Neural crest cell (in vitro differentiated cells): ENCODE measurements around the gene CASP10. TPM values are rescaled to one million over a fixed set of nuclear protein-coding genes. Genes with fewer than 3 reads are reported as not detected.

Experiments used
- DNase-seq: peaks from one replicate; pipeline ENCODE4 v3.0.0; 2021; ENCODE audit warnings: low read depth, mixed read lengths, low spot score
- H3K27ac Mint-ChIP-seq: one replicate; pipeline ENCODE4 v1.8.0; 2021; ENCODE audit warnings: mild to moderate bottlenecking, mixed read lengths; ENCODE audit not compliant: unreplicated experiment
- H3K27me3 Mint-ChIP-seq: 2 replicates; pipeline ENCODE4 v1.8.0; 2021; ENCODE audit warnings: low read depth, mild to moderate bottlenecking, mixed read lengths
- H3K36me3 Mint-ChIP-seq: 2 replicates; pipeline ENCODE4 v1.8.0; 2021; ENCODE audit warnings: low read depth, mild to moderate bottlenecking, mixed read lengths
- H3K4me1 Mint-ChIP-seq: 2 replicates; pipeline ENCODE4 v1.8.0; 2021; ENCODE audit warnings: mixed read lengths
- H3K4me3 Mint-ChIP-seq: one replicate; pipeline ENCODE4 v1.8.0; 2021; ENCODE audit warnings: mild to moderate bottlenecking, mixed read lengths
- H3K9me3 Mint-ChIP-seq: 2 replicates; pipeline ENCODE4 v1.8.0; 2021; ENCODE audit warnings: mixed read lengths
- total RNA-seq: library from RNA; stranded (reverse); gene quantifications from 2 replicates; pipeline ENCODE4 v1.2.1, GENCODE V29; 2021
- TF ChIP-seq, protein P1 (sequence below): fragments of 200-600 bp; sonication (generic); conservative IDR thresholded peaks from 2 replicates; pipeline ENCODE4 v1.5.0; 2021; ENCODE audit warnings: antibody characterized with exemption, mild to moderate bottlenecking

CASP10 gene
- total RNA-seq, 1 donor from 2014 or later: not detected

GRCh38 chr2:201242571-201243277, 59.8 kb downstream of the CASP10 start:
- no peaks in the 10 kb centered on the region for H3K27me3 Mint-ChIP-seq
- no peak for DNase-seq
- no peak overlapping the region for H3K4me3 Mint-ChIP-seq
- no peaks in the 10 kb centered on the region for H3K36me3 Mint-ChIP-seq
- TF ChIP-seq, protein P1, sequence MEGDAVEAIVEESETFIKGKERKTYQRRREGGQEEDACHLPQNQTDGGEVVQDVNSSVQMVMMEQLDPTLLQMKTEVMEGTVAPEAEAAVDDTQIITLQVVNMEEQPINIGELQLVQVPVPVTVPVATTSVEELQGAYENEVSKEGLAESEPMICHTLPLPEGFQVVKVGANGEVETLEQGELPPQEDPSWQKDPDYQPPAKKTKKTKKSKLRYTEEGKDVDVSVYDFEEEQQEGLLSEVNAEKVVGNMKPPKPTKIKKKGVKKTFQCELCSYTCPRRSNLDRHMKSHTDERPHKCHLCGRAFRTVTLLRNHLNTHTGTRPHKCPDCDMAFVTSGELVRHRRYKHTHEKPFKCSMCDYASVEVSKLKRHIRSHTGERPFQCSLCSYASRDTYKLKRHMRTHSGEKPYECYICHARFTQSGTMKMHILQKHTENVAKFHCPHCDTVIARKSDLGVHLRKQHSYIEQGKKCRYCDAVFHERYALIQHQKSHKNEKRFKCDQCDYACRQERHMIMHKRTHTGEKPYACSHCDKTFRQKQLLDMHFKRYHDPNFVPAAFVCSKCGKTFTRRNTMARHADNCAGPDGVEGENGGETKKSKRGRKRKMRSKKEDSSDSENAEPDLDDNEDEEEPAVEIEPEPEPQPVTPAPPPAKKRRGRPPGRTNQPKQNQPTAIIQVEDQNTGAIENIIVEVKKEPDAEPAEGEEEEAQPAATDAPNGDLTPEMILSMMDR: no peak
- H3K27ac Mint-ChIP-seq: no peak overlapping the region
- H3K9me3 Mint-ChIP-seq: peaks cover 9% of the 10 kb centered on the region
- H3K4me1 Mint-ChIP-seq: no peaks in the 10 kb centered on the region

- H3K36me3 Mint-ChIP-seq: no peaks in the 10 kb centered on the region
- DNase-seq: no peak
- H3K27me3 Mint-ChIP-seq: no peaks in the 10 kb centered on the region
- TF ChIP-seq, protein P1: no peak
- H3K9me3 Mint-ChIP-seq: peaks cover 9% of the 10 kb centered on the region
- H3K27ac Mint-ChIP-seq: no peak overlapping the region
- H3K4me3 Mint-ChIP-seq: no peak overlapping the region
- H3K4me1 Mint-ChIP-seq: no peaks in the 10 kb centered on the region
These were observed 61.9 kb downstream of the CASP10 start for GRCh38 chr2:201244829-201245228.

GRCh38 chr2:201246280-201246679, 63.3 kb downstream of the CASP10 start:
- no peak overlapping the region for H3K4me3 Mint-ChIP-seq
- DNase-seq: no peak
- TF ChIP-seq, protein P1: no peak
- no peaks in the 10 kb centered on the region for H3K4me1 Mint-ChIP-seq
- H3K27ac Mint-ChIP-seq: no peak overlapping the region
- no peaks in the 10 kb centered on the region for H3K27me3 Mint-ChIP-seq
- no peaks in the 10 kb centered on the region for H3K36me3 Mint-ChIP-seq
- peaks cover 7% of the 10 kb centered on the region for H3K9me3 Mint-ChIP-seq

DNA sequence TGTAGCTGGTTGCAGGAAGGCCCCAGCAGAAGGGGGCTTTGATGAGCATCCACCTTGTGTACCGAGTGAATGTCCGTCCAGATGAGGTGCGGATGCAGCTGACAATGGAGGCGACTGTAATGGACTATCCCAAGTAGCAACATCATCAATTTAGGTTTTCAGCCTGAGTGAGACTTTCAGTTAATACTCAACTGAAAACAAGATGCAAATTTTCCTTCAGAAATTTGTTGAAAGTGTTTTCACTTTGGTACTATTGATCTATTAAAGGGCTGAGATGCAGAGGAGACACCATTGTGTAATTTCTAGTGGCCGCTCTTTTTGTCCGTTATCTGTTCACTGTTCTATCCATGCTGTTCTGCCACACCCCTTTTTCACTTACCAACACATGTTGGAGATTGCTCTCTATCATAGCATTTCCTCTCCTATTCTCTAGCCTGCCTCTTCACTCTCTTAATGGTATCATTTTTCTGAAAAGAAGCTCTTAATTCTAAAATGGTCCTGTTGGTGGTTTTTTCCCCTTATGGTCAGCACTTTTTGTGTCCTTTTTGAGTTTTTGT, 65.4 kb downstream of the CASP10 start:
- Mint-ChIP-seq H3K27me3 (no peaks in the 10 kb centered on the region), H3K36me3 (no peaks in the 10 kb centered on the region), H3K9me3 (no peaks in the 10 kb centered on the region), H3K4me1 (no peaks in the 10 kb centered on the region), H3K27ac (no peak overlapping the region), H3K4me3 (no peak overlapping the region)
- DNase-seq: no peak
- TF ChIP-seq, protein P1: no peak

DNA sequence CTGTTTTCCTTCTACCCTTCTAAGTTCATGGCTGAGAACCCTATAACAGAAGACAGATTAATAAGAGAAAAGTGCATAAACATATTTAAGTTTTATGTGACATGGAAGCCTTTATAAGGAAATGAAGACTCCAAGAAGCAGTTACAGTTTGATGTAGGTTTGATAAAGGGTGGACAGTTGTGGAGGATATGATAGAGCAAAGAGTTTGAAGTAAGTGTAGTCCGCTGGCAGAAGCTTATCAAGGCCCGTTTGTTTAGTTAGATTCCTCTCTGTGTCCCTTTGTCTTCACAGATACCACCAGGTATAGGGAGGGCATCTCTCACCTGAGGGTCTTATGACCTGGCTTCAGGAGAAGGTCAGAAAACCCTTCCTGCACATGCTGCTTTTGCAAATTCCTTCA, 66.9 kb downstream of the CASP10 start:
- Mint-ChIP-seq H3K9me3 (no peaks in the 10 kb centered on the region), H3K27ac (no peak overlapping the region), H3K4me1 (no peaks in the 10 kb centered on the region), H3K4me3 (no peak overlapping the region), H3K27me3 (no peaks in the 10 kb centered on the region), H3K36me3 (no peaks in the 10 kb centered on the region)
- TF ChIP-seq, protein P1: no peak
- DNase-seq: no peak
